H1 (cell line): ENCODE data around the gene CHD5. TPM values are rescaled to one million over a fixed set of nuclear protein-coding genes. Genes with fewer than 3 reads are reported as not detected.

Experiments used
- CTCF ChIA-PET: fragments of 300-600 bp; sonication (Branson Sonifier 250); formaldehyde crosslinking; loops from one replicate; lab custom pipeline; 2021; ENCODE audit not compliant: partially characterized antibody; lab: Charles Lee
- POLR2A ChIA-PET: fragments of 300-600 bp; sonication (Branson Sonifier 250); formaldehyde crosslinking; loops from one replicate; lab custom pipeline; 2021; ENCODE audit warnings: inconsistent platforms; ENCODE audit not compliant: partially characterized antibody; lab: Charles Lee
- DNase-seq, 2 experiments: peaks; one replicate each; pipeline versions ENCODE4 v3.0.0 to v3.0.0-alpha.2; 2010 to 2022; ENCODE audit warnings: low spot score in 2 of 2, low read depth in 1 of 2, mixed read lengths in 1 of 2
- FAIRE-seq: peaks from 2 replicates; lab custom pipeline; 2011; peaks lifted over from hg19 to GRCh38; lab: Jason Lieb, UNC
- H2AFZ ChIP-seq: 2 replicates; pipeline ENCODE4 v1.8.1; 2012; ENCODE audit warnings: low read length, inconsistent platforms
- H2AK5ac ChIP-seq: 2 replicates; pipeline ENCODE4 v1.6.1; 2013; ENCODE audit warnings: low read depth, low read length
- H2BK120ac ChIP-seq: replicated peaks from 2 replicates; pipeline ENCODE3; 2013; ENCODE audit warnings: low read depth, low read length, inconsistent platforms
- H2BK12ac ChIP-seq: 2 replicates; pipeline ENCODE4 v1.6.1; 2013; ENCODE audit warnings: low read depth, low read length
- H2BK15ac ChIP-seq: 2 replicates; pipeline ENCODE4 v1.6.1; 2013; ENCODE audit warnings: low read length
- H2BK20ac ChIP-seq: 2 replicates; pipeline ENCODE4 v1.6.1; 2013; ENCODE audit warnings: low read length
- H2BK5ac ChIP-seq: 2 replicates; pipeline ENCODE4 v1.6.1; 2013; ENCODE audit warnings: low read depth, low read length
- H3K14ac ChIP-seq: 2 replicates; pipeline ENCODE4 v1.6.1; 2013; ENCODE audit warnings: inconsistent platforms; ENCODE audit not compliant: insufficient read length
- H3K18ac ChIP-seq: 2 replicates; pipeline ENCODE4 v1.6.1; 2013; ENCODE audit warnings: low read length; ENCODE audit errors: extremely low read depth
- H3K23ac ChIP-seq: 2 replicates; pipeline ENCODE4 v1.6.1; 2013; ENCODE audit warnings: inconsistent platforms; ENCODE audit not compliant: insufficient read length
- H3K23me2 ChIP-seq: 2 replicates; pipeline ENCODE4 v1.6.1; 2013; ENCODE audit warnings: low read depth, low read length
- H3K27ac ChIP-seq: 2 replicates; pipeline ENCODE4 v1.6.1; 2011; ENCODE audit warnings: low read depth, low read length, inconsistent platforms
- H3K27me3 ChIP-seq, 4 experiments: replicated peaks in 1 of 4; 1 replicate in 1 of 4; 2 replicates in 3 of 4; pipeline versions ENCODE4 v1.6.1 to v1.8.1; 2011 to 2013; ENCODE audit warnings: low read length in 3 of 4, mild to moderate bottlenecking in 3 of 4, inconsistent platforms in 2 of 4, mixed read lengths in 2 of 4, moderate library complexity in 1 of 4; ENCODE audit not compliant: control insufficient read depth in 3 of 4, insufficient read depth in 3 of 4; ENCODE audit errors: extremely low read depth in 1 of 4
- H3K36me3 ChIP-seq, 4 experiments: 2 replicates each; pipeline versions ENCODE4 v1.6.1 to v1.8.1; 2011 to 2013; ENCODE audit warnings: mild to moderate bottlenecking in 4 of 4, low read length in 3 of 4, moderate library complexity in 2 of 4, control low read depth in 1 of 4, inconsistent platforms in 1 of 4; ENCODE audit not compliant: insufficient read depth in 4 of 4, control insufficient read depth in 2 of 4
- H3K4ac ChIP-seq: replicated peaks from 2 replicates; pipeline ENCODE3; 2013; ENCODE audit warnings: low read length, low read depth, mixed read lengths, inconsistent platforms; ENCODE audit not compliant: insufficient read length
- H3K4me1 ChIP-seq, 4 experiments: replicated peaks in 1 of 4; 1 replicate in 1 of 4; 2 replicates in 3 of 4; pipeline versions ENCODE4 v1.6.1 to v1.8.1; 2011 to 2013; ENCODE audit warnings: low read length in 3 of 4, inconsistent platforms in 2 of 4, mixed read lengths in 1 of 4; ENCODE audit not compliant: insufficient read depth in 4 of 4, control insufficient read depth in 3 of 4
- H3K4me2 ChIP-seq, 2 experiments: 2 replicates each; pipeline versions ENCODE4 v1.6.1 to v1.8.1; 2011 to 2013; ENCODE audit warnings: low read depth in 2 of 2, low read length in 2 of 2, control low read depth in 1 of 2, inconsistent platforms in 1 of 2, mild to moderate bottlenecking in 1 of 2; ENCODE audit not compliant: insufficient read depth in 1 of 2
- H3K4me3 ChIP-seq, 4 experiments: fragments of 200-600, 300-600 bp in 1 of 4; sonication (generic), shearing (Covaris generic), sonication (Bioruptor Twin) in 1 of 4; 2 replicates each; pipeline versions ENCODE4 v1.5.1 to v1.8.1; 2011 to 2016; ENCODE audit warnings: low read length in 4 of 4, low read depth in 3 of 4, control low read depth in 2 of 4, inconsistent platforms in 2 of 4, mild to moderate bottlenecking in 2 of 4, mixed read lengths in 1 of 4, moderate library complexity in 1 of 4; ENCODE audit not compliant: insufficient read depth in 2 of 4; ENCODE audit errors: extremely low read depth in 1 of 4
- H3K56ac ChIP-seq: replicated peaks from 2 replicates; pipeline ENCODE3; 2013; ENCODE audit warnings: low read depth, mild to moderate bottlenecking, mixed read lengths, low read length, inconsistent platforms; ENCODE audit not compliant: insufficient read length
- H3K79me1 ChIP-seq: 2 replicates; pipeline ENCODE4 v1.6.1; 2013; ENCODE audit warnings: low read depth, low read length, control low read depth
- H3K79me2 ChIP-seq, 2 experiments: 2 replicates each; pipeline versions ENCODE4 v1.6.1 to v1.8.1; 2012 to 2013; ENCODE audit warnings: low read length in 2 of 2, mild to moderate bottlenecking in 2 of 2, inconsistent platforms in 1 of 2; ENCODE audit not compliant: insufficient read depth in 2 of 2, control insufficient read depth in 1 of 2
- H3K9ac ChIP-seq, 4 experiments: replicated peaks in 1 of 4; 1 replicate in 1 of 4; 2 replicates in 3 of 4; pipeline versions ENCODE4 v1.6.1 to v1.8.1; 2011 to 2013; ENCODE audit warnings: low read depth in 3 of 4, low read length in 3 of 4, control low read depth in 2 of 4, mild to moderate bottlenecking in 2 of 4, moderate library complexity in 2 of 4, inconsistent platforms in 1 of 4; ENCODE audit errors: extremely low read depth in 1 of 4
- H3K9me3 ChIP-seq, 2 experiments: 2 replicates each; pipeline versions ENCODE4 v1.6.1 to v1.8.1; 2012 to 2013; ENCODE audit warnings: mild to moderate bottlenecking in 2 of 2, moderate library complexity in 2 of 2, control low read depth in 1 of 2, inconsistent platforms in 1 of 2, low read depth in 1 of 2, low read length in 1 of 2, mixed read lengths in 1 of 2; ENCODE audit not compliant: insufficient read depth in 2 of 2
- H4K20me1 ChIP-seq, 2 experiments: replicated peaks in 1 of 2; 2 replicates each; pipeline versions ENCODE3 to v1.8.1; 2011 to 2013; ENCODE audit warnings: inconsistent platforms in 2 of 2, low read length in 2 of 2, mild to moderate bottlenecking in 1 of 2; ENCODE audit not compliant: insufficient read depth in 2 of 2, control insufficient read depth in 1 of 2
- H4K5ac ChIP-seq: 2 replicates; pipeline ENCODE4 v1.6.1; 2013; ENCODE audit warnings: low read length, low read depth, mixed read lengths, inconsistent platforms; ENCODE audit not compliant: insufficient read length
- H4K8ac ChIP-seq: 2 replicates; pipeline ENCODE4 v1.8.0; 2013; ENCODE audit warnings: mild to moderate bottlenecking, moderate library complexity, low read length, inconsistent platforms; ENCODE audit not compliant: insufficient read depth; ENCODE audit errors: extremely low read depth
- H4K91ac ChIP-seq: replicated peaks from 2 replicates; pipeline ENCODE3; 2013; ENCODE audit warnings: low read length, mixed read lengths, inconsistent platforms; ENCODE audit not compliant: insufficient read length
- RFX5 ChIP-seq: IDR thresholded peaks from 2 replicates; pipeline ENCODE4 v1.6.1; 2011; ENCODE audit warnings: low read depth, low read length, improper control_type of control experiment, borderline replicate concordance
- SIX5 ChIP-seq: IDR thresholded peaks from 2 replicates; pipeline ENCODE4 v1.6.1; 2011; ENCODE audit warnings: mild to moderate bottlenecking, low read depth, low read length
- SUZ12 ChIP-seq: fragments of 200-600 bp; sonication (generic); IDR thresholded peaks from 2 replicates; pipeline ENCODE4 v1.6.1; 2012; ENCODE audit warnings: mild to moderate bottlenecking, inconsistent platforms, low read length, moderate library complexity, mixed read lengths
- TAF1 ChIP-seq: IDR thresholded peaks from 2 replicates; pipeline ENCODE4 v1.6.1; 2011; ENCODE audit warnings: mild to moderate bottlenecking, low read depth, low read length
- WGBS, 2 experiments: shearing (Covaris generic) in 1 of 2; methylation state at CpG; one replicate each; pipeline versions ENCODE4 v1.1.6 to v1.1.7; 2013 to 2015; ENCODE audit warnings: low lambda C conversion rate in 2 of 2, mixed read lengths in 2 of 2, inconsistent platforms in 1 of 2, low coverage in 1 of 2, missing lambda C conversion rate in 1 of 2; ENCODE audit not compliant: insufficient replicate concordance in 2 of 2, insufficient coverage in 1 of 2, insufficient read length in 1 of 2; ENCODE audit errors: extremely low coverage in 1 of 2, missing lambda C conversion rate in 1 of 2; 5-methylcytosine and 5-hydroxymethylcytosine counted together
- polyA plus RNA-seq, 7 experiments: library from polyadenylated mRNA; depleted of rRNA in 3 of 7; stranded (reverse) in 5 of 7; unstranded in 2 of 7; fragments of >200 nt in 5 of 7; fragments of 200-250 nt in 2 of 7; gene quantifications; 1 replicate in 5 of 7; 2 replicates in 1 of 7; 4 replicates in 1 of 7; pipeline versions ENCODE4 v1.2.1 to v1.2.3, GENCODE V29; 2011 to 2013; ENCODE audit warnings: missing spikeins in 2 of 7, mixed read lengths in 2 of 7
- total RNA-seq: library from RNA; stranded (reverse); fragmentation: NEBNext Ultra II Directional; extraction: Animal tissue kit (Norgen Biotek cat#: 25700); gene quantifications from 2 replicates; pipeline ENCODE4 v1.2.1, GENCODE V29; 2021

The CHD5 gene
- total and polyA plus RNA-seq, 2 of the 8 experiments (the other 6 are each of a cell fraction or from before 2014, with no cell fraction given): 0.42 to 1.8 TPM

DNA sequence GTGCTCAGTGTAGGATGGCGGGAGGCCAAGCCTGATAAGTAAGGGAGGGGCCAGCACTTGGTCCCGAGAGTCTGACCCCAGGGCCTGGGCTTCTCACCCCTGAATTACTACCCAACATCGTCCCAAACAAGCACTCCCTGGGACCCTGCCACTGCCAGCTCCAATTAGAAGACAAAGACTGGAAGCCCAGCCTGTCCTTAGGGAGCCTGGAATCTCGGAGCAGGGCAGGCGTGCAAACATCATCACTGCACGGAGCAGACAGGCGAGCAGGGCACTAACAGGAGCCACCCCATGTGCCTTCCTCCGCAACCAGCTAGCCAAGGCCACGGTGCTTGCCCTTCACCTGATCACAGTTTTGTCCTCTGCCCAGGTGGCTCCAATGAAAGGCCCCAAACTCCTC, 111.2 kb downstream of the CHD5 start:
- WGBS, 2 experiments: 87% methylated on average over 9 of the region's 9 CpGs; no CpG with 5 or more reads in 1 of the 2 experiments
- Histone ChIP-seq H4K8ac (no peak overlapping the region), H3K4me3 (no peak overlapping the region), H2BK15ac (no peak overlapping the region), H2AK5ac (no peak overlapping the region), H3K79me2 (no peaks in the 10 kb centered on the region), H2BK5ac (no peak overlapping the region), H3K36me3 (no peaks in the 10 kb centered on the region), H3K14ac (no peak overlapping the region), H3K79me1 (no peaks in the 10 kb centered on the region), H3K9ac (no peak overlapping the region), H2AFZ (no peak overlapping the region), H4K5ac (no peak overlapping the region), H3K4me2 (no peak overlapping the region), H3K27ac (no peak overlapping the region), H3K18ac (no peak overlapping the region), H3K56ac (no peak overlapping the region), H3K23ac (no peak overlapping the region), H3K27me3 (no peaks in the 10 kb centered on the region; a peak in 1 of 7 replicates), H3K4ac (no peak overlapping the region), H3K23me2 (no peaks in the 10 kb centered on the region), H4K20me1 (no peaks in the 10 kb centered on the region), H3K4me1 (no peaks in the 10 kb centered on the region), H2BK12ac (no peak overlapping the region), H2BK120ac (no peak overlapping the region), H3K9me3 (no peaks in the 10 kb centered on the region), H4K91ac (no peak overlapping the region), H2BK20ac (no peak overlapping the region)
- DNase-seq (no peak), FAIRE-seq (no peak)
- ChIA-PET POLR2A (no interaction called here), CTCF (interaction anchor here (0.7 to 2.7 kb wide), 4 partner anchors 8 to 412 kb away, joined by 3 to 10 read pairs (median 4); no protein-coding TSS in a partner anchor)
- TF ChIP-seq RFX5 (no peak), SUZ12 (no peak), TAF1 (no peak), SIX5 (no peak)
